NCI-H69 (cell line): ENCODE measurements around the gene MTMR12.

ENCODE experiments used
- DNase-seq: peaks from one replicate; lab custom pipeline; 2025; lab: John Stamatoyannopoulos, UW

MTMR12 gene

GRCh38 chr5:32312595-32313332 lies at the start of gene MTMR12:
Gene MTMR12, minus strand, starts transcription at chr5:32312939. Its CDS starts 101 bp downstream, at chr5:32312838.
- peak; percentile 100 for DNase-seq

- no peak for DNase-seq
Measured at GRCh38 chr5:32362527-32362926, 49.8 kb upstream of the MTMR12 start.

- DNase-seq: no peak
Measured at GRCh38 chr5:32360906-32361305, 48.2 kb upstream of the MTMR12 start.

- no peak for DNase-seq
Measured at GRCh38 chr5:32358611-32359010, 45.9 kb upstream of the MTMR12 start.

- DNase-seq: no peak
Measured at GRCh38 chr5:32357658-32358057, 44.9 kb upstream of the MTMR12 start.

- DNase-seq: no peak
Measured at GRCh38 chr5:32355686-32356085, 42.9 kb upstream of the MTMR12 start.

GRCh38 chr5:32353420-32353819 lies 40.7 kb upstream of the MTMR12 start:
- DNase-seq: no peak

- no peak for DNase-seq
Measured at GRCh38 chr5:32352685-32353084, 39.9 kb upstream of the MTMR12 start.

GRCh38 chr5:32346869-32347268 lies 34.1 kb upstream of the MTMR12 start:
- DNase-seq: no peak

- no peak for DNase-seq
Measured at GRCh38 chr5:32343058-32343672, 30.4 kb upstream of the MTMR12 start.

- peak; percentile 78 for DNase-seq
Measured at GRCh38 chr5:32342656-32343055, 29.9 kb upstream of the MTMR12 start.

- peak; percentile 16 for DNase-seq
Measured at GRCh38 chr5:32339878-32340277, 27.1 kb upstream of the MTMR12 start.

- DNase-seq: peak; percentile 56
Measured at GRCh38 chr5:32339198-32339597, 26.5 kb upstream of the MTMR12 start.

GRCh38 chr5:32332966-32333365 lies 20.2 kb upstream of the MTMR12 start:
- DNase-seq: no peak

GRCh38 chr5:32332361-32332760 lies 19.6 kb upstream of the MTMR12 start:
- no peak for DNase-seq

- DNase-seq: no peak
Measured at GRCh38 chr5:32331935-32332274, 19.2 kb upstream of the MTMR12 start.

GRCh38 chr5:32331217-32331934 lies 18.6 kb upstream of the MTMR12 start:
- DNase-seq: no peak

- DNase-seq: no peak
Measured at GRCh38 chr5:32330126-32330971, 17.6 kb upstream of the MTMR12 start.

- peak; percentile 77 for DNase-seq
Measured at GRCh38 chr5:32329395-32329834, 16.7 kb upstream of the MTMR12 start.

- no peak for DNase-seq
Measured at GRCh38 chr5:32326216-32326772, 13.6 kb upstream of the MTMR12 start.

GRCh38 chr5:32325616-32326015 lies 12.9 kb upstream of the MTMR12 start:
- no peak for DNase-seq

GRCh38 chr5:32325062-32325461 lies 12.3 kb upstream of the MTMR12 start:
- DNase-seq: peak; percentile 85
